Fibroblast of lung (primary cell): ENCODE data around the gene NR3C2.

Experiments used
- CTCF ChIP-seq, 2 donors: IDR thresholded peaks in 1 of 2; conservative IDR thresholded peaks in 1 of 2; 1 replicate in 1 of 2; 2 replicates in 1 of 2; pipeline ENCODE4 v1.5.1; 2011 to 2012; ENCODE audit warnings: low read length in 2 of 2, control low read depth in 1 of 2, inconsistent platforms in 1 of 2, low read depth in 1 of 2, mild to moderate bottlenecking in 1 of 2
- EZH2 ChIP-seq: IDR thresholded peaks from 2 replicates; pipeline ENCODE4 v1.5.1; 2012; ENCODE audit warnings: low read length, control low read depth, mild to moderate bottlenecking; ENCODE audit errors: missing control alignments

DNA sequence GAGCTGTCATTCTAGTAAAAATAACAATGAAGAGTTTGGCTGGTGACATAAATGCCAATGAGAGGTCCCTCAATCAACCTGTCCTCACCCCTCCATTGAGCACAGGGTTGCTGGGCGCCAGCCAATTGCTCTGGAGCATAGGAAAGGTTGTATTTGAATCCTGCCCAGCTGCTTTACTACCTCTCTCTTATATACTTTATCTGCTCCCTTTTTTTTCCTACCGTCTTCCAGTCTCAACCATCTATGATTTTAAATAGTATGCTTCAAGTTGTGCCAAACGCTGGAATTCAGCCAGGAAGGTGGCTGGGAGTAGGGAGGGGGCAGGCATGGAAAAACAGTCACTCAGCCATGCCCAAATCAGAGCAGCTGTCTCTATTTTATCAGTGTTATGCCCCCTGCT, 153.8 kb downstream of the NR3C2 start:
- TF ChIP-seq CTCF (conservative IDR thresholded peaks at IDR 0.05 in 1 of 2, IDR thresholded peaks at IDR 0.05 in 1 of 2; ENCODE audit: low read depth in 1 of 2, low read length in 2 of 2), result no peak
- no peak for TF ChIP-seq EZH2
